IMR-90 (cell line): Measurements from ENCODE around the gene ARNT2. TPM values are rescaled to one million over a fixed set of nuclear protein-coding genes. Genes with fewer than 3 reads are reported as not detected.

Experiments used
- ATAC-seq: fragments of 200-7000 bp; cut with Tn5 transposase; 2 replicates; pipeline ENCODE4 v1.9.1; 2020; ENCODE audit warnings: low read depth, mild to moderate bottlenecking, moderate library complexity
- BruUV-seq: library from RNA; stranded (reverse); fragments of 400-500 nt; replicated peaks from 2 replicates; lab custom pipeline; 2021; lab: Mats Ljungman, UMichigan
- CTCF ChIA-PET: fragments of 300-600 bp; formaldehyde crosslinking; extraction: SDS; loops from one replicate; lab custom pipeline; 2021; ENCODE audit warnings: antibody characterized with exemption; lab: Yijun Ruan, JAX
- POLR2A ChIA-PET: fragments of 300-600 bp; sonication (Branson Sonifier 250); formaldehyde crosslinking; loops from one replicate; lab custom pipeline; 2022; ENCODE audit warnings: antibody characterized with exemption; ENCODE audit not compliant: unreplicated experiment; lab: Charles Lee
- DNase-seq: peaks from one replicate; pipeline ENCODE4 v3.0.0; 2013
- H2AFZ ChIP-seq: replicated peaks from 2 replicates; pipeline ENCODE3; 2013; ENCODE audit warnings: low read length, mild to moderate bottlenecking; ENCODE audit not compliant: poor library complexity
- H2AK5ac ChIP-seq: 2 replicates; pipeline ENCODE4 v1.6.1; 2013; ENCODE audit warnings: low read depth, low read length, inconsistent platforms
- H2AK9ac ChIP-seq: replicated peaks from 2 replicates; pipeline ENCODE3; 2013; ENCODE audit warnings: mild to moderate bottlenecking, low read depth, low read length, moderate library complexity; ENCODE audit not compliant: poor library complexity
- H2BK120ac ChIP-seq: 2 replicates; pipeline ENCODE4 v1.6.1; 2013; ENCODE audit warnings: low read depth, low read length, inconsistent platforms
- H2BK15ac ChIP-seq: 3 replicates; pipeline ENCODE4 v1.6.1; 2013; ENCODE audit warnings: low read depth, low read length, inconsistent platforms
- H2BK20ac ChIP-seq: 2 replicates; pipeline ENCODE4 v1.6.1; 2013; ENCODE audit warnings: low read depth, mild to moderate bottlenecking, inconsistent platforms, low read length, moderate library complexity
- H2BK5ac ChIP-seq: 2 replicates; pipeline ENCODE4 v1.6.1; 2013; ENCODE audit warnings: mild to moderate bottlenecking, low read depth, low read length, inconsistent platforms; ENCODE audit not compliant: poor library complexity, severe bottlenecking
- H3K14ac ChIP-seq: replicated peaks from 2 replicates; pipeline ENCODE4 v1.6.1; 2013; ENCODE audit warnings: low read depth, low read length, inconsistent platforms
- H3K18ac ChIP-seq: 2 replicates; pipeline ENCODE4 v1.6.1; 2013; ENCODE audit warnings: low read depth, low read length, control low read depth
- H3K23ac ChIP-seq: 2 replicates; pipeline ENCODE4 v1.6.1; 2013; ENCODE audit warnings: low read depth, low read length, inconsistent platforms
- H3K27ac ChIP-seq: 2 replicates; pipeline ENCODE4 v1.5.1; 2013; ENCODE audit warnings: mild to moderate bottlenecking, control low read depth, low read length; ENCODE audit not compliant: insufficient read depth
- H3K27me3 ChIP-seq: 2 replicates; pipeline ENCODE4 v1.6.1; 2013; ENCODE audit warnings: low read length; ENCODE audit not compliant: control insufficient read depth, insufficient read depth
- H3K36me3 ChIP-seq: 2 replicates; pipeline ENCODE4 v1.6.1; 2013; ENCODE audit warnings: low read length, mixed read lengths; ENCODE audit not compliant: control insufficient read depth, insufficient read depth
- H3K4ac ChIP-seq: 2 replicates; pipeline ENCODE4 v1.6.1; 2013; ENCODE audit warnings: low read depth, low read length, inconsistent platforms
- H3K4me1 ChIP-seq: 2 replicates; pipeline ENCODE4 v1.6.1; 2013; ENCODE audit warnings: low read length, mixed read lengths; ENCODE audit not compliant: control insufficient read depth, insufficient read depth
- H3K4me2 ChIP-seq: 2 replicates; pipeline ENCODE4 v1.6.1; 2013; ENCODE audit warnings: low read depth, mild to moderate bottlenecking, control low read depth, low read length, moderate library complexity
- H3K4me3 ChIP-seq: 2 replicates; pipeline ENCODE4 v1.5.1; 2013; ENCODE audit warnings: low read depth, mild to moderate bottlenecking, control low read depth, low read length, moderate library complexity; ENCODE audit not compliant: insufficient read depth
- H3K56ac ChIP-seq: 2 replicates; pipeline ENCODE4 v1.6.1; 2013; ENCODE audit warnings: low read length, inconsistent platforms; ENCODE audit not compliant: insufficient read depth; ENCODE audit errors: extremely low read depth
- H3K79me1 ChIP-seq, 2 experiments: 2 replicates each; pipeline ENCODE4 v1.6.1; 2013; ENCODE audit warnings: low read length in 2 of 2, inconsistent platforms in 1 of 2, low read depth in 1 of 2
- H3K9ac ChIP-seq: 2 replicates; pipeline ENCODE4 v1.6.1; 2013; ENCODE audit warnings: low read depth, low read length, control low read depth
- H3K9me1 ChIP-seq: 2 replicates; pipeline ENCODE4 v1.6.1; 2013; ENCODE audit warnings: low read length, inconsistent platforms; ENCODE audit not compliant: insufficient read depth
- H3K9me3 ChIP-seq: 2 replicates; pipeline ENCODE4 v1.6.1; 2013; ENCODE audit warnings: low read length; ENCODE audit not compliant: control insufficient read depth, insufficient read depth
- H4K20me1 ChIP-seq: 2 replicates; pipeline ENCODE4 v1.6.1; 2013; ENCODE audit warnings: low read length, inconsistent platforms; ENCODE audit not compliant: insufficient read depth
- H4K5ac ChIP-seq: 2 replicates; pipeline ENCODE4 v1.6.1; 2013; ENCODE audit warnings: mild to moderate bottlenecking, low read depth, low read length, control low read depth
- H4K8ac ChIP-seq, 2 experiments: 2 replicates each; pipeline ENCODE4 v1.6.1; 2013; ENCODE audit warnings: low read depth in 2 of 2, low read length in 2 of 2, control low read depth in 1 of 2, inconsistent platforms in 1 of 2
- H4K91ac ChIP-seq: 2 replicates; pipeline ENCODE4 v1.6.1; 2013; ENCODE audit warnings: low read depth, low read length, inconsistent platforms; ENCODE audit not compliant: insufficient read depth
- BHLHE40 ChIP-seq: fragments of 150-350 bp; IDR thresholded peaks from 2 replicates; pipeline ENCODE4 v1.6.1; 2016; ENCODE audit warnings: mild to moderate bottlenecking, low read depth, low read length
- CEBPB ChIP-seq: IDR thresholded peaks from 2 replicates; pipeline ENCODE4 v1.6.1; 2012; ENCODE audit warnings: low read depth, low read length, improper control_type of control experiment
- FOS ChIP-seq: fragments of 150-350 bp; IDR thresholded peaks from 2 replicates; pipeline ENCODE4 v1.6.1; 2016; ENCODE audit warnings: low read depth, low read length
- NFE2L2 ChIP-seq: fragments of 150-350 bp; IDR thresholded peaks from 2 replicates; pipeline ENCODE4 v1.6.1; 2016; ENCODE audit warnings: low read depth, mild to moderate bottlenecking, low read length
- SMC3 ChIP-seq: fragments of 150-350 bp; IDR thresholded peaks from 2 replicates; pipeline ENCODE4 v1.6.1; 2016; ENCODE audit warnings: low read depth, mild to moderate bottlenecking, antibody characterized with exemption, low read length, moderate library complexity
- WGBS, 2 experiments: methylation state at CpG; one replicate each; pipeline versions ENCODE4 v1.1.5 to v1.1.7; 2013; ENCODE audit warnings: missing lambda C conversion rate in 2 of 2; ENCODE audit not compliant: insufficient read length in 1 of 2; ENCODE audit errors: extremely low coverage in 2 of 2; 5-methylcytosine and 5-hydroxymethylcytosine counted together
- dilution Hi-C: fragments of 300-500 bp; cut with HindIII; formaldehyde crosslinking; loops from one replicate; pipeline ENCODE4 v1.14.3; 2018; ENCODE audit warnings: low sequenced_read_pairs; ENCODE audit not compliant: unreplicated experiment
- in situ Hi-C: fragments of 300-500 bp; cut with MboI; formaldehyde crosslinking; loops from 3 replicates; pipeline ENCODE4 v1.14.3; 2019; ENCODE audit warnings: low sequenced_read_pairs, inconsistent platforms, mixed read lengths
- intact Hi-C: fragments of 100-400 bp; cut with micrococcal nuclease; formaldehyde crosslinking; loops from 2 replicates; pipeline ENCODE4 v1.10.0; 2022
- polyA plus RNA-seq, 3 experiments: library from polyadenylated mRNA; depleted of rRNA; stranded (reverse); fragments of >200 nt; gene quantifications; 2 replicates each; pipeline ENCODE4 v1.2.3, GENCODE V29; 2012; ENCODE audit warnings: low replicate concordance in 1 of 3
- total RNA-seq: library from RNA; depleted of rRNA; stranded (reverse); fragments of >200 nt; gene quantifications from 2 replicates; pipeline ENCODE4 v1.2.3, GENCODE V29; 2012
- TF ChIP-seq, protein P1 (sequence below): conservative IDR thresholded peaks from 2 replicates; pipeline ENCODE4 v1.5.1; 2012; ENCODE audit warnings: mild to moderate bottlenecking, low read depth, low read length, improper control_type of control experiment

ARNT2 gene
- total and polyA plus RNA-seq, 2 of the 4 experiments (the other 2 are of a cell fraction): 18.2 to 19.0 TPM

DNA sequence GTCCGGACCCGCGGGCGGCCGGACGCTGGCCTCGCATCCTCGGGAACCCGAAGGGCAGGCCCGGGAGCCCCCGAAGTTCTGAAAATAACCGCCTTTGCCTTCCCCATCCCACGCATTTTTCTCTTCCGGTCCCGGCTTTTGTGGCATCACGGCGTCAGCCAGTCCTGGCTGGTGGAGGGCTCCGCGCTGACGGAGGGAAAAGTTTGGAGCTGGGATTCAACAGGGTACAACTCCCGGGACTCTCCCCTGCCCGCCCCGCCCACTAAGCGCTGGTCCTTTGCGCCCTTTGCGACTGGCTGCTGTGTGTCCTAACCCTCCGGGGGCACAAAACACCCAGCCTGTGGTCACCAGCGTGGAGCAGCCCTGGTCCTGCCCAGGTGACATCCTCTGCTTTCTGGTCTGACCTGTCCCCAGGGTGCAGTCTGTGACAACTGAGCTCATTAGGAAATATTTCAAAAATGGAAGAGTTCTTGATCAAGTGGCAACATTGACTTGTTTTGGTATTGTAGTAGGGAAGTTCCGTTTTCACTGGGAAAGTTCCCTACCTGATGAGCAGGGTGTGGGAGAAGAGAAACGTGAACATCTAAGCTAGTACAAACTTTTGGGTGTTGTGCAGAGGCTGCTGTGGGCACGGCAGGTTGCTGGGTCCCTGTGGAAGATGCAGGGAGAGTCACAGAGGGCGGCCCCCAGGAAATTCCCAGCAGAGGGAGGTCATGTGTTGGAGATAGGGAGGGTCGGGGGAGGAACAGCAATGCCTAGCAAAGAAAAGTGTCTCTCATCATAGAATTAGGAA is 775 bp downstream of the ARNT2 start:
- H3K4me3 ChIP-seq: peak overlapping the region; percentile 53
- BruUV-seq: no TSS peak
- H2AK5ac ChIP-seq: no peak overlapping the region
- ChIA-PET POLR2A (interaction anchor here (0.6 kb wide), 1 partner anchor 21 kb away, joined by 4 read pairs; no protein-coding TSS in a partner anchor), CTCF (interaction anchor here (0.5 kb wide), 1 partner anchor 19 kb away, joined by 3 read pairs; no protein-coding TSS in a partner anchor)
- H4K20me1 ChIP-seq: peaks cover 6% of the 10 kb centered on the region; the same call in 1 of the 2 replicates
- H4K8ac ChIP-seq: peak overlapping the region; percentile 22 to 70; a peak in 2 of 4 replicates
- intact Hi-C loops (loop anchor here (1.0 kb wide), 1 partner anchor 49 kb away; no protein-coding TSS in a partner anchor), dilution Hi-C loops (no loop called here), in situ Hi-C loops (no loop called here)
- peak overlapping the region; percentile 43; the same call in 1 of the 2 replicates for H3K56ac ChIP-seq
- H3K27me3 ChIP-seq: no peaks in the 10 kb centered on the region
- H3K18ac ChIP-seq: no peak overlapping the region
- peak overlapping the region; percentile 27; the same call in 1 of the 2 replicates for H3K4ac ChIP-seq
- WGBS, 2 experiments: 18% methylated on average over 4 of the region's 33 CpGs; no CpG with 5 or more reads in 1 of the 2 experiments
- peak overlapping the region; percentile 41 for H3K9ac ChIP-seq
- peak overlapping the region; percentile 44; the same call in 1 of the 2 replicates for H4K91ac ChIP-seq
- H3K4me1 ChIP-seq: peaks cover 3% of the 10 kb centered on the region; the same call in 1 of the 2 replicates
- H2BK15ac ChIP-seq: peak overlapping the region; percentile 70; the same call in 1 of the 3 replicates
- peak; percentile 47 for ATAC-seq
- no peaks in the 10 kb centered on the region for H3K9me1 ChIP-seq
- peak overlapping the region; percentile 64; the same call in 1 of the 2 replicates for H3K14ac ChIP-seq
- H3K27ac ChIP-seq: no peak overlapping the region; the same call in 1 of the 2 replicates
- H2BK20ac ChIP-seq: no peak overlapping the region
- no peaks in the 10 kb centered on the region for H3K36me3 ChIP-seq
- peak overlapping the region; percentile 75 for H2AK9ac ChIP-seq
- H3K79me1 ChIP-seq: peaks cover 23 to 31% of the 10 kb centered on the region in 2 experiments
- H3K4me2 ChIP-seq: peak overlapping the region; percentile 82
- no peak overlapping the region for H2BK5ac ChIP-seq
- no peak overlapping the region for H2BK120ac ChIP-seq
- no peak overlapping the region for H4K5ac ChIP-seq
- peak overlapping the region; percentile 64; the same call in 1 of the 2 replicates for H3K23ac ChIP-seq
- peak overlapping the region; percentile 89 for H2AFZ ChIP-seq
- peak; percentile 35 for DNase-seq
- no peaks in the 10 kb centered on the region for H3K9me3 ChIP-seq
- TF ChIP-seq NFE2L2: no peak
- TF ChIP-seq CEBPB: no peak
- no peak for TF ChIP-seq FOS
- TF ChIP-seq BHLHE40: no peak
- TF ChIP-seq SMC3: no peak
- TF ChIP-seq, protein P1, sequence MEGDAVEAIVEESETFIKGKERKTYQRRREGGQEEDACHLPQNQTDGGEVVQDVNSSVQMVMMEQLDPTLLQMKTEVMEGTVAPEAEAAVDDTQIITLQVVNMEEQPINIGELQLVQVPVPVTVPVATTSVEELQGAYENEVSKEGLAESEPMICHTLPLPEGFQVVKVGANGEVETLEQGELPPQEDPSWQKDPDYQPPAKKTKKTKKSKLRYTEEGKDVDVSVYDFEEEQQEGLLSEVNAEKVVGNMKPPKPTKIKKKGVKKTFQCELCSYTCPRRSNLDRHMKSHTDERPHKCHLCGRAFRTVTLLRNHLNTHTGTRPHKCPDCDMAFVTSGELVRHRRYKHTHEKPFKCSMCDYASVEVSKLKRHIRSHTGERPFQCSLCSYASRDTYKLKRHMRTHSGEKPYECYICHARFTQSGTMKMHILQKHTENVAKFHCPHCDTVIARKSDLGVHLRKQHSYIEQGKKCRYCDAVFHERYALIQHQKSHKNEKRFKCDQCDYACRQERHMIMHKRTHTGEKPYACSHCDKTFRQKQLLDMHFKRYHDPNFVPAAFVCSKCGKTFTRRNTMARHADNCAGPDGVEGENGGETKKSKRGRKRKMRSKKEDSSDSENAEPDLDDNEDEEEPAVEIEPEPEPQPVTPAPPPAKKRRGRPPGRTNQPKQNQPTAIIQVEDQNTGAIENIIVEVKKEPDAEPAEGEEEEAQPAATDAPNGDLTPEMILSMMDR: no peak
